GM23338 (cell line): ENCODE data around the gene PPTC7. TPM values are rescaled to one million over a fixed set of nuclear protein-coding genes. Genes with fewer than 3 reads are reported as not detected.

ENCODE experiments used
- ATAC-seq: fragments of 200-7000 bp; cut with Tn5 transposase; 3 replicates; pipeline ENCODE4 v1.9.1; 2020
- DNase-seq: peaks from one replicate; pipeline ENCODE4 v3.0.0-alpha.2; 2015; ENCODE audit warnings: low spot score
- H2AFZ ChIP-seq: fragments of 200-600 bp; sonication (generic); 2 replicates; pipeline ENCODE4 v1.8.0; 2016; ENCODE audit warnings: antibody characterized with exemption, mild to moderate bottlenecking, moderate library complexity
- H3F3A ChIP-seq: fragments of 200-600 bp; sonication (generic); replicated peaks from 2 replicates; pipeline ENCODE4 v1.8.0; 2017; ENCODE audit warnings: antibody characterized with exemption, mixed run types, low read depth
- H3K27ac ChIP-seq: fragments of 200-600 bp; sonication (generic); 2 replicates; pipeline ENCODE4 v1.6.1; 2016; ENCODE audit warnings: low read depth
- H3K27me3 ChIP-seq: fragments of 200-600 bp; sonication (generic); 2 replicates; pipeline ENCODE4 v1.8.0; 2016; ENCODE audit warnings: mild to moderate bottlenecking, mixed run types, moderate library complexity; ENCODE audit not compliant: insufficient read depth
- H3K36me3 ChIP-seq: fragments of 200-600 bp; sonication (generic); 2 replicates; pipeline ENCODE4 v1.8.0; 2016; ENCODE audit warnings: mild to moderate bottlenecking; ENCODE audit not compliant: insufficient read depth
- H3K4me1 ChIP-seq: fragments of 200-600 bp; sonication (generic); 2 replicates; pipeline ENCODE4 v1.8.0; 2016; ENCODE audit warnings: mild to moderate bottlenecking, moderate library complexity; ENCODE audit not compliant: insufficient read depth
- H3K4me2 ChIP-seq: fragments of 200-600 bp; sonication (generic); 2 replicates; pipeline ENCODE4 v1.7.1; 2017; ENCODE audit warnings: mixed run types
- H3K4me3 ChIP-seq: fragments of 200-600 bp; sonication (generic); 2 replicates; pipeline ENCODE4 v1.6.1; 2016; ENCODE audit warnings: mixed run types
- H3K79me2 ChIP-seq: fragments of 200-600 bp; sonication (generic); replicated peaks from 2 replicates; pipeline ENCODE4 v1.8.0; 2017; ENCODE audit warnings: mild to moderate bottlenecking; ENCODE audit not compliant: insufficient read depth
- H3K9me2 ChIP-seq: fragments of 200-600 bp; sonication (generic); 2 replicates; pipeline ENCODE4 v1.8.0; 2017; ENCODE audit not compliant: insufficient read depth
- H4K20me1 ChIP-seq: fragments of 200-600 bp; sonication (generic); replicated peaks from 2 replicates; pipeline ENCODE4 v1.8.0; 2017; ENCODE audit warnings: mild to moderate bottlenecking; ENCODE audit not compliant: insufficient read depth
- H3K27ac Mint-ChIP-seq: 2 replicates; pipeline ENCODE4 v1.8.0; 2020; ENCODE audit warnings: inconsistent platforms, mild to moderate bottlenecking, moderate library complexity, mixed read lengths
- H3K27me3 Mint-ChIP-seq: 3 replicates; pipeline ENCODE4 v1.8.0; 2022; ENCODE audit warnings: low read depth, mild to moderate bottlenecking, moderate library complexity, mixed read lengths, inconsistent platforms; ENCODE audit not compliant: insufficient read depth, poor library complexity
- H3K36me3 Mint-ChIP-seq: 3 replicates; pipeline ENCODE4 v1.8.0; 2021; ENCODE audit warnings: low read depth, mild to moderate bottlenecking, inconsistent platforms, moderate library complexity, mixed read lengths
- H3K4me1 Mint-ChIP-seq: 3 replicates; pipeline ENCODE4 v1.8.0; 2020; ENCODE audit warnings: mild to moderate bottlenecking, inconsistent platforms, mixed read lengths
- H3K4me3 Mint-ChIP-seq: 3 replicates; pipeline ENCODE4 v1.8.0; 2021; ENCODE audit warnings: moderate library complexity, mild to moderate bottlenecking, inconsistent platforms, mixed read lengths
- H3K9me3 Mint-ChIP-seq: 3 replicates; pipeline ENCODE4 v1.8.0; 2020; ENCODE audit warnings: moderate library complexity, mild to moderate bottlenecking, inconsistent platforms, mixed read lengths
- CREB1 ChIP-seq: fragments of 250-450 bp; sonication (Bioruptor Pico); IDR thresholded peaks from 2 replicates; pipeline ENCODE4 v1.5.0; 2020; ENCODE audit warnings: low read depth, mild to moderate bottlenecking, moderate library complexity
- EZH2 ChIP-seq: fragments of 200-600 bp; sonication (generic); IDR thresholded peaks from one replicate; pipeline ENCODE4 v1.8.0; 2017; ENCODE audit warnings: antibody characterized with exemption, mild to moderate bottlenecking, low read depth; ENCODE audit not compliant: unreplicated experiment
- EZH2phosphoT487 ChIP-seq: fragments of 200-600 bp; sonication (generic); IDR thresholded peaks from one replicate; pipeline ENCODE4 v1.8.1; 2018; ENCODE audit warnings: antibody characterized with exemption; ENCODE audit not compliant: unreplicated experiment
- JUNB ChIP-seq: IDR thresholded peaks from one replicate; pipeline ENCODE4 v1.6.1; 2016; ENCODE audit warnings: antibody characterized with exemption; ENCODE audit not compliant: unreplicated experiment
- NANOG ChIP-seq: IDR thresholded peaks from 2 replicates; pipeline ENCODE4 v1.6.1; 2016; ENCODE audit warnings: antibody characterized with exemption, borderline replicate concordance
- POLR2AphosphoS5 ChIP-seq: IDR thresholded peaks from 2 replicates; pipeline ENCODE4 v1.6.1; 2016; ENCODE audit warnings: antibody characterized with exemption, low read depth
- STAT1 ChIP-seq: IDR thresholded peaks from one replicate; pipeline ENCODE4 v1.6.1; 2016; ENCODE audit warnings: antibody characterized with exemption; ENCODE audit not compliant: unreplicated experiment
- ZNF114 ChIP-seq: fragments of 250-450 bp; sonication (Bioruptor Pico); IDR thresholded peaks from 2 replicates; pipeline ENCODE4 v1.5.0; 2020; ENCODE audit warnings: mild to moderate bottlenecking, moderate library complexity
- ZNF331 ChIP-seq: fragments of 250-450 bp; sonication (Bioruptor Pico); IDR thresholded peaks from 2 replicates; pipeline ENCODE4 v1.5.0; 2020; ENCODE audit warnings: low read depth, mild to moderate bottlenecking, moderate library complexity
- polyA plus RNA-seq: library from polyadenylated mRNA; unstranded; fragments of >200 nt; fragmentation: Nextera tagmentation; extraction: Ambion mirVana; gene quantifications from 2 replicates; pipeline ENCODE4 v1.2.1, GENCODE V29; 2016
- total RNA-seq: library from RNA; depleted of rRNA; stranded (reverse); fragments of >200 nt; shearing (Covaris generic); gene quantifications from 2 replicates; pipeline ENCODE4 v1.2.3, GENCODE V29; 2014
- TF ChIP-seq, protein P1 (sequence below), 2 experiments: fragments of 200-600 bp in 1 of 2; sonication (generic) in 1 of 2; conservative IDR thresholded peaks; 2 replicates each; pipeline versions ENCODE4 v1.5.1 to v1.6.1; 2016 to 2017; ENCODE audit warnings: antibody characterized with exemption in 2 of 2, low read depth in 2 of 2, mild to moderate bottlenecking in 2 of 2, moderate library complexity in 1 of 2
- TF ChIP-seq, protein P2 (sequence below): fragments of 250-450 bp; sonication (Bioruptor Pico); IDR thresholded peaks from 2 replicates; pipeline ENCODE4 v1.5.0; 2020; ENCODE audit warnings: mild to moderate bottlenecking, moderate library complexity
- TF ChIP-seq, protein P3 (sequence below): IDR thresholded peaks from 2 replicates; pipeline ENCODE4 v1.6.1; 2016; ENCODE audit warnings: antibody characterized with exemption
- TF ChIP-seq, protein P4 (sequence below): IDR thresholded peaks from one replicate; pipeline ENCODE4 v1.6.1; 2018; ENCODE audit warnings: antibody characterized with exemption; ENCODE audit not compliant: unreplicated experiment

The PPTC7 gene
- total and polyA plus RNA-seq, 2 experiments from 2014 or later = 7.5 to 17.5 TPM

DNA sequence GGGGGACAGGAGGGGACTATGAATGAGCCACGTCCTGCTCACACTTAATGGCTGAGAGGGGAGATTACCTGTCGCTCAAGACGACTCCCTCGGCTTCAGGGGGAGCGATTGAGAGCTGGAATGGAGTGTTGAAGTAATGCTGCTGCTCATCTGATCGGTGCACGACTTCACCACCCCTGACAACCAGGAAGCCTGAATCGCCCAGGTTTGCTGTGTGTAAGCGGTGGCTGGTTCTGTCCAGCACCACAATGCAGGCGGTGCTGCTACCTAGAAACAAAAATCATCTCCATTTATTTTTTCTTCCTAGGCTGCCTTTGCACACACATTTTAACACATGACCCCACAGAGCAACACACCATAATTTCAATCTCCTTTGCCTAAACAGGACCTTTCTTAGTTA, 37.3 kb downstream of the PPTC7 start:
- peaks cover 5% of the 10 kb centered on the region; the same call in 2 of the 3 replicates for H3K4me1 Mint-ChIP-seq
- no peaks in the 10 kb centered on the region; the same call in 1 of the 2 replicates for H3K36me3 ChIP-seq
- DNase-seq (no peak), ATAC-seq (no peak)
- peaks cover 11% of the 10 kb centered on the region for H3K79me2 ChIP-seq
- no peaks in the 10 kb centered on the region for H3K27me3 ChIP-seq
- no peaks in the 10 kb centered on the region for H3F3A ChIP-seq
- H2AFZ ChIP-seq = no peak overlapping the region
- no peak overlapping the region for H3K4me2 ChIP-seq
- no peaks in the 10 kb centered on the region for H3K9me3 Mint-ChIP-seq
- peaks cover 14% of the 10 kb centered on the region; the same call in 2 of the 3 replicates for H3K36me3 Mint-ChIP-seq
- no peak for TF ChIP-seq EZH2phosphoT487
- no peak for TF ChIP-seq CREB1 (CRISPR knock-in tag)
- TF ChIP-seq ZNF331 (CRISPR knock-in tag) = no peak
- TF ChIP-seq EZH2 = no peak
- no peak for TF ChIP-seq POLR2AphosphoS5
- TF ChIP-seq STAT1 = no peak
- TF ChIP-seq, protein P1, sequence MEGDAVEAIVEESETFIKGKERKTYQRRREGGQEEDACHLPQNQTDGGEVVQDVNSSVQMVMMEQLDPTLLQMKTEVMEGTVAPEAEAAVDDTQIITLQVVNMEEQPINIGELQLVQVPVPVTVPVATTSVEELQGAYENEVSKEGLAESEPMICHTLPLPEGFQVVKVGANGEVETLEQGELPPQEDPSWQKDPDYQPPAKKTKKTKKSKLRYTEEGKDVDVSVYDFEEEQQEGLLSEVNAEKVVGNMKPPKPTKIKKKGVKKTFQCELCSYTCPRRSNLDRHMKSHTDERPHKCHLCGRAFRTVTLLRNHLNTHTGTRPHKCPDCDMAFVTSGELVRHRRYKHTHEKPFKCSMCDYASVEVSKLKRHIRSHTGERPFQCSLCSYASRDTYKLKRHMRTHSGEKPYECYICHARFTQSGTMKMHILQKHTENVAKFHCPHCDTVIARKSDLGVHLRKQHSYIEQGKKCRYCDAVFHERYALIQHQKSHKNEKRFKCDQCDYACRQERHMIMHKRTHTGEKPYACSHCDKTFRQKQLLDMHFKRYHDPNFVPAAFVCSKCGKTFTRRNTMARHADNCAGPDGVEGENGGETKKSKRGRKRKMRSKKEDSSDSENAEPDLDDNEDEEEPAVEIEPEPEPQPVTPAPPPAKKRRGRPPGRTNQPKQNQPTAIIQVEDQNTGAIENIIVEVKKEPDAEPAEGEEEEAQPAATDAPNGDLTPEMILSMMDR (conservative IDR thresholded peaks at IDR 0.05; ENCODE audit: low read depth in 2 of 2) = no peak
- TF ChIP-seq, protein P2, sequence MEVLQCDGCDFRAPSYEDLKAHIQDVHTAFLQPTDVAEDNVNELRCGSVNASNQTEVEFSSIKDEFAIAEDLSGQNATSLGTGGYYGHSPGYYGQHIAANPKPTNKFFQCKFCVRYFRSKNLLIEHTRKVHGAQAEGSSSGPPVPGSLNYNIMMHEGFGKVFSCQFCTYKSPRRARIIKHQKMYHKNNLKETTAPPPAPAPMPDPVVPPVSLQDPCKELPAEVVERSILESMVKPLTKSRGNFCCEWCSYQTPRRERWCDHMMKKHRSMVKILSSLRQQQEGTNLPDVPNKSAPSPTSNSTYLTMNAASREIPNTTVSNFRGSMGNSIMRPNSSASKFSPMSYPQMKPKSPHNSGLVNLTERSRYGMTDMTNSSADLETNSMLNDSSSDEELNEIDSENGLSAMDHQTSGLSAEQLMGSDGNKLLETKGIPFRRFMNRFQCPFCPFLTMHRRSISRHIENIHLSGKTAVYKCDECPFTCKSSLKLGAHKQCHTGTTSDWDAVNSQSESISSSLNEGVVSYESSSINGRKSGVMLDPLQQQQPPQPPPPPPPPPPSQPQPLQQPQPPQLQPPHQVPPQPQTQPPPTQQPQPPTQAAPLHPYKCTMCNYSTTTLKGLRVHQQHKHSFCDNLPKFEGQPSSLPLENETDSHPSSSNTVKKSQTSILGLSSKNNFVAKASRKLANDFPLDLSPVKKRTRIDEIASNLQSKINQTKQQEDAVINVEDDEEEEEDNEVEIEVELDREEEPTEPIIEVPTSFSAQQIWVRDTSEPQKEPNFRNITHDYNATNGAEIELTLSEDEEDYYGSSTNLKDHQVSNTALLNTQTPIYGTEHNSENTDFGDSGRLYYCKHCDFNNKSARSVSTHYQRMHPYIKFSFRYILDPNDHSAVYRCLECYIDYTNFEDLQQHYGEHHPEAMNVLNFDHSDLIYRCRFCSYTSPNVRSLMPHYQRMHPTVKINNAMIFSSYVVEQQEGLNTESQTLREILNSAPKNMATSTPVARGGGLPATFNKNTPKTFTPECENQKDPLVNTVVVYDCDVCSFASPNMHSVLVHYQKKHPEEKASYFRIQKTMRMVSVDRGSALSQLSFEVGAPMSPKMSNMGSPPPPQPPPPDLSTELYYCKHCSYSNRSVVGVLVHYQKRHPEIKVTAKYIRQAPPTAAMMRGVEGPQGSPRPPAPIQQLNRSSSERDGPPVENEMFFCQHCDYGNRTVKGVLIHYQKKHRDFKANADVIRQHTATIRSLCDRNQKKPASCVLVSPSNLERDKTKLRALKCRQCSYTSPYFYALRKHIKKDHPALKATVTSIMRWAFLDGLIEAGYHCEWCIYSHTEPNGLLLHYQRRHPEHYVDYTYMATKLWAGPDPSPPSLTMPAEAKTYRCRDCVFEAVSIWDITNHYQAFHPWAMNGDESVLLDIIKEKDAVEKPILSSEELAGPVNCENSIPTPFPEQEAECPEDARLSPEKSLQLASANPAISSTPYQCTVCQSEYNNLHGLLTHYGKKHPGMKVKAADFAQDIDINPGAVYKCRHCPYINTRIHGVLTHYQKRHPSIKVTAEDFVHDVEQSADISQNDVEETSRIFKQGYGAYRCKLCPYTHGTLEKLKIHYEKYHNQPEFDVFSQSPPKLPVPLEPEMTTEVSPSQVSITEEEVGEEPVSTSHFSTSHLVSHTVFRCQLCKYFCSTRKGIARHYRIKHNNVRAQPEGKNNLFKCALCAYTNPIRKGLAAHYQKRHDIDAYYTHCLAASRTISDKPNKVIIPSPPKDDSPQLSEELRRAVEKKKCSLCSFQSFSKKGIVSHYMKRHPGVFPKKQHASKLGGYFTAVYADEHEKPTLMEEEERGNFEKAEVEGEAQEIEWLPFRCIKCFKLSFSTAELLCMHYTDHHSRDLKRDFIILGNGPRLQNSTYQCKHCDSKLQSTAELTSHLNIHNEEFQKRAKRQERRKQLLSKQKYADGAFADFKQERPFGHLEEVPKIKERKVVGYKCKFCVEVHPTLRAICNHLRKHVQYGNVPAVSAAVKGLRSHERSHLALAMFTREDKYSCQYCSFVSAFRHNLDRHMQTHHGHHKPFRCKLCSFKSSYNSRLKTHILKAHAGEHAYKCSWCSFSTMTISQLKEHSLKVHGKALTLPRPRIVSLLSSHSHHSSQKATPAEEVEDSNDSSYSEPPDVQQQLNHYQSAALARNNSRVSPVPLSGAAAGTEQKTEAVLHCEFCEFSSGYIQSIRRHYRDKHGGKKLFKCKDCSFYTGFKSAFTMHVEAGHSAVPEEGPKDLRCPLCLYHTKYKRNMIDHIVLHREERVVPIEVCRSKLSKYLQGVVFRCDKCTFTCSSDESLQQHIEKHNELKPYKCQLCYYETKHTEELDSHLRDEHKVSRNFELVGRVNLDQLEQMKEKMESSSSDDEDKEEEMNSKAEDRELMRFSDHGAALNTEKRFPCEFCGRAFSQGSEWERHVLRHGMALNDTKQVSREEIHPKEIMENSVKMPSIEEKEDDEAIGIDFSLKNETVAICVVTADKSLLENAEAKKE = no peak
- TF ChIP-seq JUNB = no peak
- TF ChIP-seq, protein P3, sequence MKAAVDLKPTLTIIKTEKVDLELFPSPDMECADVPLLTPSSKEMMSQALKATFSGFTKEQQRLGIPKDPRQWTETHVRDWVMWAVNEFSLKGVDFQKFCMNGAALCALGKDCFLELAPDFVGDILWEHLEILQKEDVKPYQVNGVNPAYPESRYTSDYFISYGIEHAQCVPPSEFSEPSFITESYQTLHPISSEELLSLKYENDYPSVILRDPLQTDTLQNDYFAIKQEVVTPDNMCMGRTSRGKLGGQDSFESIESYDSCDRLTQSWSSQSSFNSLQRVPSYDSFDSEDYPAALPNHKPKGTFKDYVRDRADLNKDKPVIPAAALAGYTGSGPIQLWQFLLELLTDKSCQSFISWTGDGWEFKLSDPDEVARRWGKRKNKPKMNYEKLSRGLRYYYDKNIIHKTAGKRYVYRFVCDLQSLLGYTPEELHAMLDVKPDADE = no peak
- TF ChIP-seq, protein P4, sequence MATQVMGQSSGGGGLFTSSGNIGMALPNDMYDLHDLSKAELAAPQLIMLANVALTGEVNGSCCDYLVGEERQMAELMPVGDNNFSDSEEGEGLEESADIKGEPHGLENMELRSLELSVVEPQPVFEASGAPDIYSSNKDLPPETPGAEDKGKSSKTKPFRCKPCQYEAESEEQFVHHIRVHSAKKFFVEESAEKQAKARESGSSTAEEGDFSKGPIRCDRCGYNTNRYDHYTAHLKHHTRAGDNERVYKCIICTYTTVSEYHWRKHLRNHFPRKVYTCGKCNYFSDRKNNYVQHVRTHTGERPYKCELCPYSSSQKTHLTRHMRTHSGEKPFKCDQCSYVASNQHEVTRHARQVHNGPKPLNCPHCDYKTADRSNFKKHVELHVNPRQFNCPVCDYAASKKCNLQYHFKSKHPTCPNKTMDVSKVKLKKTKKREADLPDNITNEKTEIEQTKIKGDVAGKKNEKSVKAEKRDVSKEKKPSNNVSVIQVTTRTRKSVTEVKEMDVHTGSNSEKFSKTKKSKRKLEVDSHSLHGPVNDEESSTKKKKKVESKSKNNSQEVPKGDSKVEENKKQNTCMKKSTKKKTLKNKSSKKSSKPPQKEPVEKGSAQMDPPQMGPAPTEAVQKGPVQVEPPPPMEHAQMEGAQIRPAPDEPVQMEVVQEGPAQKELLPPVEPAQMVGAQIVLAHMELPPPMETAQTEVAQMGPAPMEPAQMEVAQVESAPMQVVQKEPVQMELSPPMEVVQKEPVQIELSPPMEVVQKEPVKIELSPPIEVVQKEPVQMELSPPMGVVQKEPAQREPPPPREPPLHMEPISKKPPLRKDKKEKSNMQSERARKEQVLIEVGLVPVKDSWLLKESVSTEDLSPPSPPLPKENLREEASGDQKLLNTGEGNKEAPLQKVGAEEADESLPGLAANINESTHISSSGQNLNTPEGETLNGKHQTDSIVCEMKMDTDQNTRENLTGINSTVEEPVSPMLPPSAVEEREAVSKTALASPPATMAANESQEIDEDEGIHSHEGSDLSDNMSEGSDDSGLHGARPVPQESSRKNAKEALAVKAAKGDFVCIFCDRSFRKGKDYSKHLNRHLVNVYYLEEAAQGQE = no peak
- no peak for TF ChIP-seq ZNF114 (CRISPR knock-in tag)
- no peak for TF ChIP-seq NANOG
- H3K4me3 Mint-ChIP-seq = no peak overlapping the region
- no peaks in the 10 kb centered on the region for H3K9me2 ChIP-seq
- no peak overlapping the region for H3K27ac ChIP-seq
- peaks cover 7% of the 10 kb centered on the region for H3K4me1 ChIP-seq
- H4K20me1 ChIP-seq = peaks cover 3% of the 10 kb centered on the region; the same call in 1 of the 2 replicates
- no peak overlapping the region; the same call in 1 of the 2 replicates for H3K27ac Mint-ChIP-seq
- H3K27me3 Mint-ChIP-seq = peaks cover 3% of the 10 kb centered on the region
- H3K4me3 ChIP-seq = no peak overlapping the region
